DOHH2 (cell line): ENCODE results near the gene ZNF268.

ENCODE experiments used
- H3F3A ChIP-seq: fragments of 200-600 bp; sonication (generic), shearing (Covaris generic); 2 replicates; pipeline ENCODE4 v1.6.0; 2016; ENCODE audit warnings: antibody characterized with exemption, mild to moderate bottlenecking; ENCODE audit not compliant: control insufficient read depth, insufficient read depth
- H3K27ac ChIP-seq: fragments of 200-600 bp; sonication (generic); 2 replicates; pipeline ENCODE4 v1.5.1; 2014; ENCODE audit warnings: low read depth, mild to moderate bottlenecking, low read length, moderate library complexity
- H3K27me3 ChIP-seq: fragments of 200-600 bp; sonication (generic); 2 replicates; pipeline ENCODE4 v1.6.1; 2014; ENCODE audit warnings: mild to moderate bottlenecking, low read length, mixed read lengths; ENCODE audit not compliant: control insufficient read depth
- H3K36me3 ChIP-seq: fragments of 200-600 bp; sonication (generic); 2 replicates; pipeline ENCODE4 v1.6.1; 2014; ENCODE audit warnings: mild to moderate bottlenecking, low read length, moderate library complexity, mixed read lengths; ENCODE audit not compliant: control insufficient read depth
- H3K4me1 ChIP-seq: fragments of 200-600 bp; sonication (generic); 2 replicates; pipeline ENCODE4 v1.6.1; 2014; ENCODE audit warnings: mild to moderate bottlenecking, low read length, mixed read lengths; ENCODE audit not compliant: control insufficient read depth
- H3K4me2 ChIP-seq: fragments of 200-600 bp; sonication (generic); 2 replicates; pipeline ENCODE4 v1.6.0; 2014; ENCODE audit warnings: mild to moderate bottlenecking, low read length, moderate library complexity
- H3K4me3 ChIP-seq: fragments of 200-600 bp; sonication (generic); 2 replicates; pipeline ENCODE4 v1.5.1; 2014; ENCODE audit warnings: mild to moderate bottlenecking, low read length, mixed read lengths
- H3K79me2 ChIP-seq: fragments of 200-600 bp; sonication (generic); 2 replicates; pipeline ENCODE4 v1.6.1; 2014; ENCODE audit warnings: mild to moderate bottlenecking, low read length, mixed read lengths; ENCODE audit not compliant: control insufficient read depth
- H3K9me2 ChIP-seq: fragments of 200-600 bp; sonication (generic); replicated peaks from 2 replicates; pipeline ENCODE4 v1.6.1; 2014; ENCODE audit warnings: mild to moderate bottlenecking, low read length, mixed read lengths; ENCODE audit not compliant: control insufficient read depth
- H3K9me3 ChIP-seq: fragments of 200-600 bp; sonication (generic); 2 replicates; pipeline ENCODE4 v1.6.1; 2014; ENCODE audit warnings: antibody characterized with exemption, low read length, mixed read lengths; ENCODE audit not compliant: control insufficient read depth, insufficient read depth
- H4K20me1 ChIP-seq: fragments of 200-600 bp; sonication (generic); 2 replicates; pipeline ENCODE4 v1.6.0; 2014; ENCODE audit warnings: low read depth, mild to moderate bottlenecking, antibody characterized with exemption, low read length, moderate library complexity; ENCODE audit not compliant: control insufficient read depth, insufficient read depth
- CTCF ChIP-seq: fragments of 200-600 bp; sonication (generic); IDR thresholded peaks from one replicate; pipeline ENCODE4 v1.5.1; 2014; ENCODE audit warnings: antibody characterized with exemption, mild to moderate bottlenecking, low read depth, low read length; ENCODE audit not compliant: poor library complexity, severe bottlenecking
- EZH2phosphoT487 ChIP-seq: fragments of 200-600 bp; sonication (generic); IDR thresholded peaks from 2 replicates; pipeline ENCODE4 v1.6.1; 2017; ENCODE audit warnings: borderline replicate concordance, mild to moderate bottlenecking, antibody characterized with exemption, low read length, moderate library complexity, mixed read lengths

Gene ZNF268

GRCh38 chr12:133201888-133202287, 20.6 kb downstream of the ZNF268 start:
- Histone ChIP-seq H3K4me1 (no peaks in the 10 kb centered on the region), H4K20me1 (no peaks in the 10 kb centered on the region), H3K27me3 (no peaks in the 10 kb centered on the region), H3K9me2 (no peaks in the 10 kb centered on the region), H3K27ac (no peak overlapping the region), H3K36me3 (peaks cover 41% of the 10 kb centered on the region), H3K4me3 (no peak overlapping the region), H3K9me3 (peaks cover 62% of the 10 kb centered on the region), H3F3A (peaks cover 8% of the 10 kb centered on the region), H3K4me2 (no peak overlapping the region), H3K79me2 (no peaks in the 10 kb centered on the region)
- no peak for TF ChIP-seq CTCF
- no peak for TF ChIP-seq EZH2phosphoT487

- no peak overlapping the region for H3K4me2 ChIP-seq
- no peaks in the 10 kb centered on the region for H3K9me2 ChIP-seq
- H4K20me1 ChIP-seq, result no peaks in the 10 kb centered on the region
- no peaks in the 10 kb centered on the region for H3K27me3 ChIP-seq
- H3K4me3 ChIP-seq, result no peak overlapping the region
- H3K9me3 ChIP-seq, result peaks cover 62% of the 10 kb centered on the region
- no peak for TF ChIP-seq EZH2phosphoT487
- TF ChIP-seq CTCF, result no peak
- H3F3A ChIP-seq, result peaks cover 8% of the 10 kb centered on the region
- H3K36me3 ChIP-seq, result peaks cover 41% of the 10 kb centered on the region
- no peak overlapping the region for H3K27ac ChIP-seq
- no peaks in the 10 kb centered on the region for H3K79me2 ChIP-seq
- no peaks in the 10 kb centered on the region for H3K4me1 ChIP-seq
Measured at GRCh38 chr12:133202493-133203343, 21.4 kb downstream of the ZNF268 start.

GRCh38 chr12:133203344-133204263, 22.3 kb downstream of the ZNF268 start:
- Histone ChIP-seq H3K9me3 (peaks cover 66% of the 10 kb centered on the region), H3K27me3 (no peaks in the 10 kb centered on the region), H3K4me3 (no peak overlapping the region; the same call in 1 of the 2 replicates), H3F3A (peaks cover 8% of the 10 kb centered on the region), H3K4me1 (no peaks in the 10 kb centered on the region), H3K79me2 (no peaks in the 10 kb centered on the region), H3K27ac (no peak overlapping the region), H3K9me2 (no peaks in the 10 kb centered on the region), H4K20me1 (no peaks in the 10 kb centered on the region), H3K4me2 (no peak overlapping the region), H3K36me3 (peaks cover 41% of the 10 kb centered on the region)
- TF ChIP-seq CTCF (no peak), EZH2phosphoT487 (no peak)
